Gastrocnemius medialis (tissue), 4 donors: ENCODE measurements around the gene CFAP221. TPM values are rescaled to one million over a fixed set of nuclear protein-coding genes. Genes with fewer than 3 reads are reported as not detected.

ENCODE experiments used
- ATAC-seq, 2 donors: fragments of 150-250 bp; one replicate each; pipeline ENCODE4 v1.9.1; 2016
- DNase-seq, 2 donors: peaks; one replicate each; pipeline ENCODE4 v3.0.0-alpha.2; 2019
- H3K27ac ChIP-seq, 4 donors: fragments of 200-600 bp; sonication (generic); 1 replicate in 1 of 4; 2 replicates in 3 of 4; pipeline ENCODE4 v1.5.1; 2016 to 2018; ENCODE audit warnings: mild to moderate bottlenecking in 2 of 4, moderate library complexity in 1 of 4
- H3K27me3 ChIP-seq, 3 donors: fragments of 200-600 bp; sonication (generic) in 2 of 3; 1 replicate in 1 of 3; 2 replicates in 2 of 3; pipeline versions ENCODE4 v1.5.1 to v1.6.0; 2016 to 2019; ENCODE audit warnings: mild to moderate bottlenecking in 1 of 3, moderate library complexity in 1 of 3
- H3K36me3 ChIP-seq, 2 donors: fragments of 200-600 bp; sonication (generic) in 1 of 2; one replicate each; pipeline ENCODE4 v1.5.1; 2017 to 2018
- H3K4me1 ChIP-seq, 2 donors: fragments of 200-600 bp; sonication (generic) in 1 of 2; one replicate each; pipeline ENCODE4 v1.5.1; 2016 to 2017; ENCODE audit warnings: mild to moderate bottlenecking in 2 of 2
- H3K4me3 ChIP-seq, 4 donors: fragments of 200-600 bp; sonication (generic) in 3 of 4; 1 replicate in 1 of 4; 2 replicates in 3 of 4; pipeline ENCODE4 v1.5.1; 2016 to 2019; ENCODE audit warnings: mild to moderate bottlenecking in 2 of 4
- H3K9me3 ChIP-seq, 3 donors: fragments of 200-600 bp; sonication (generic) in 2 of 3; 1 replicate in 1 of 3; 2 replicates in 2 of 3; pipeline ENCODE4 v1.5.1; 2016 to 2019
- CTCF ChIP-seq, 5 experiments: fragments of 450-650 bp in 3 of 5; fragments of 200-600 bp in 2 of 5; sonication (generic) in 2 of 5; IDR thresholded peaks in 4 of 5; conservative IDR thresholded peaks in 1 of 5; 1 replicate in 4 of 5; 2 replicates in 1 of 5; pipeline ENCODE4 v1.5.1; 2016 to 2019; ENCODE audit warnings: antibody characterized with exemption in 5 of 5, mild to moderate bottlenecking in 3 of 5, moderate library complexity in 3 of 5
- POLR2A ChIP-seq, 2 donors: fragments of 450-650 bp; IDR thresholded peaks; one replicate each; pipeline ENCODE4 v1.6.1; 2017; ENCODE audit warnings: antibody characterized with exemption in 2 of 2, mild to moderate bottlenecking in 2 of 2, moderate library complexity in 2 of 2
- in situ Hi-C, 4 donors: fragments of 200-750 bp; cut with MboI; loops; one replicate each; pipeline versions ENCODE4 v1.15.0 to v1.8.0; 2017; ENCODE audit warnings: low sequenced_read_pairs in 4 of 4
- intact Hi-C: fragments of 100-400 bp; cut with DNase I; formaldehyde crosslinking; loops from one replicate; pipeline ENCODE4 v1.15.1; 2023; ENCODE audit warnings: low total_unique reads
- total RNA-seq, 4 donors: library from RNA; depleted of rRNA; stranded (reverse); fragments of >200 nt; gene quantifications; one replicate each; pipeline versions ENCODE4 v1.1.0 to v1.2.3, GENCODE V29; 2016

CFAP221 gene
- total RNA-seq, 4 donors from 2014 or later: not detected

GRCh38 chr2:119700866-119701265 is 156.6 kb downstream of the CFAP221 start:
- no peak overlapping the region for H3K27ac ChIP-seq
- H3K27me3 ChIP-seq: no peaks in the 10 kb centered on the region
- intact Hi-C loops: no loop called here
- DNase-seq: no peak
- TF ChIP-seq CTCF (IDR thresholded peaks at IDR 0.05 in 4 of 5, conservative IDR thresholded peaks at IDR 0.05 in 1 of 5) (no peak), POLR2A (IDR thresholded peaks at IDR 0.05) (no peak)
- H3K4me3 ChIP-seq: no peak overlapping the region
- no peaks in the 10 kb centered on the region for H3K9me3 ChIP-seq
- H3K36me3 ChIP-seq: no peaks in the 10 kb centered on the region
- H3K4me1 ChIP-seq: peaks cover 0 to 4% of the 10 kb centered on the region in 2 donors
- in situ Hi-C loops: loop anchor here (5.0 to 25.0 kb wide), 4 partner anchors 121 to 986 kb away; no protein-coding TSS in a partner anchor
- ATAC-seq: no peak

- TF ChIP-seq CTCF (IDR thresholded peaks at IDR 0.05 in 4 of 5, conservative IDR thresholded peaks at IDR 0.05 in 1 of 5) (no peak), POLR2A (IDR thresholded peaks at IDR 0.05) (no peak)
- intact Hi-C loops (no loop called here), in situ Hi-C loops (loop anchor here (5.0 to 25.0 kb wide), 4 partner anchors 121 to 986 kb away; no protein-coding TSS in a partner anchor)
- no peaks in the 10 kb centered on the region for H3K36me3 ChIP-seq
- no peak overlapping the region for H3K4me3 ChIP-seq
- H3K9me3 ChIP-seq: no peaks in the 10 kb centered on the region
- no peak overlapping the region for H3K27ac ChIP-seq
- peaks cover 0 to 4% of the 10 kb centered on the region in 2 donors for H3K4me1 ChIP-seq
- ATAC-seq (no peak), DNase-seq (no peak)
- H3K27me3 ChIP-seq: no peaks in the 10 kb centered on the region
Measured at GRCh38 chr2:119701352-119701751, 157.1 kb downstream of the CFAP221 start.

GRCh38 chr2:119702203-119702917 is 158.1 kb downstream of the CFAP221 start:
- Histone ChIP-seq H3K36me3 (no peaks in the 10 kb centered on the region), H3K9me3 (no peaks in the 10 kb centered on the region), H3K4me3 (no peak overlapping the region), H3K4me1 (no peaks in the 10 kb centered on the region), H3K27me3 (no peaks in the 10 kb centered on the region), H3K27ac (no peak overlapping the region)
- in situ Hi-C loops: loop anchor here (5.0 to 25.0 kb wide), 4 partner anchors 120 to 985 kb away; no protein-coding TSS in a partner anchor
- TF ChIP-seq CTCF (IDR thresholded peaks at IDR 0.05 in 4 of 5, conservative IDR thresholded peaks at IDR 0.05 in 1 of 5) (no peak), POLR2A (IDR thresholded peaks at IDR 0.05) (no peak)
- DNase-seq (no peak), ATAC-seq (no peak)
- intact Hi-C loops: no loop called here

- Histone ChIP-seq H3K4me1 (no peaks in the 10 kb centered on the region), H3K27me3 (no peaks in the 10 kb centered on the region), H3K9me3 (no peaks in the 10 kb centered on the region), H3K27ac (no peak overlapping the region), H3K36me3 (no peaks in the 10 kb centered on the region), H3K4me3 (no peak overlapping the region)
- TF ChIP-seq POLR2A (IDR thresholded peaks at IDR 0.05) (no peak), CTCF (IDR thresholded peaks at IDR 0.05 in 4 of 5, conservative IDR thresholded peaks at IDR 0.05 in 1 of 5) (peak; percentile 77 to 99 (median 94))
- ATAC-seq: peak; percentile 72 to 92
- in situ Hi-C loops: loop anchor here (5.0 to 25.0 kb wide), 4 partner anchors 119 to 984 kb away; no protein-coding TSS in a partner anchor
- intact Hi-C loops: loop anchor here (1.0 kb wide), 2 partner anchors 120 to 472 kb away; no protein-coding TSS in a partner anchor
- peak; percentile 48 to 57 for DNase-seq
Measured at GRCh38 chr2:119702918-119703401, 158.7 kb downstream of the CFAP221 start.
